ENCODE data around the gene PRKCZ. TPM values are rescaled to one million over a fixed set of nuclear protein-coding genes. Genes with fewer than 3 reads are reported as not detected.

PRKCZ gene
- total and polyA plus RNA-seq, 2 experiments from 2014 or later = 26.2 to 36.9 TPM

- H3K4me3 Mint-ChIP-seq = peak overlapping the region; percentile 97
- peaks cover 21% of the 10 kb centered on the region for H3K27me3 Mint-ChIP-seq (ENCODE audit: insufficient read depth, low read depth, poor library complexity)
- H3K27me3 ChIP-seq (ENCODE audit: insufficient read depth) = no peaks in the 10 kb centered on the region
- H3K4me1 ChIP-seq (ENCODE audit: insufficient read depth) = peaks cover 37% of the 10 kb centered on the region; the same call in 1 of the 2 replicates
- H3K36me3 ChIP-seq (ENCODE audit: insufficient read depth) = no peaks in the 10 kb centered on the region
- DNase-seq (ENCODE audit: low spot score) = peak; percentile 64
- ATAC-seq = peak; percentile 38
- H3K27ac Mint-ChIP-seq = peak overlapping the region; percentile 70; the same call in 1 of the 2 replicates
- peaks cover 79% of the 10 kb centered on the region for H3K79me2 ChIP-seq (replicated peaks; ENCODE audit: insufficient read depth)
- H3K4me1 Mint-ChIP-seq = peaks cover 50% of the 10 kb centered on the region
- no peaks in the 10 kb centered on the region; the same call in 2 of the 3 replicates for H3K9me3 Mint-ChIP-seq
- peak overlapping the region; percentile 85 for H3K4me3 ChIP-seq
- peak overlapping the region; percentile 99 for H3K4me2 ChIP-seq
- no peak for TF ChIP-seq REST (IDR thresholded peaks at IDR 0.05; ENCODE audit: unreplicated experiment)
- no peak for TF ChIP-seq EZH2phosphoT487 (IDR thresholded peaks at IDR 0.05; ENCODE audit: unreplicated experiment)
- TF ChIP-seq ZNF331 (CRISPR knock-in tag; IDR thresholded peaks at IDR 0.05; ENCODE audit: low read depth) = no peak
- TF ChIP-seq STAT1 (IDR thresholded peaks at IDR 0.05; ENCODE audit: unreplicated experiment) = no peak
- TF ChIP-seq ETS1 (IDR thresholded peaks at IDR 0.05) = no peak
- TF ChIP-seq CREB1 (CRISPR knock-in tag; IDR thresholded peaks at IDR 0.05; ENCODE audit: low read depth) = no peak
- TF ChIP-seq POLR2AphosphoS5 (IDR thresholded peaks at IDR 0.05; ENCODE audit: low read depth) = no peak
- TF ChIP-seq EZH2 (IDR thresholded peaks at IDR 0.05; ENCODE audit: low read depth, unreplicated experiment) = no peak
- TF ChIP-seq JUNB (IDR thresholded peaks at IDR 0.05; ENCODE audit: unreplicated experiment) = no peak
- TF ChIP-seq NANOG (IDR thresholded peaks at IDR 0.05; ENCODE audit: borderline replicate concordance) = no peak
- TF ChIP-seq ZNF462 (CRISPR knock-in tag; IDR thresholded peaks at IDR 0.05) = no peak
- TF ChIP-seq ZNF114 (CRISPR knock-in tag; IDR thresholded peaks at IDR 0.05) = no peak
- no peak for TF ChIP-seq CTCF (conservative IDR thresholded peaks at IDR 0.05; ENCODE audit: low read depth in 2 of 2)
- H2AFZ ChIP-seq = no peak overlapping the region
- peaks cover 10% of the 10 kb centered on the region; the same call in 2 of the 3 replicates for H3K36me3 Mint-ChIP-seq (ENCODE audit: low read depth)
- peaks cover 61% of the 10 kb centered on the region for H4K20me1 ChIP-seq (replicated peaks; ENCODE audit: insufficient read depth)
- H3K9me2 ChIP-seq (ENCODE audit: insufficient read depth) = no peaks in the 10 kb centered on the region
- no peak overlapping the region for H3K27ac ChIP-seq (ENCODE audit: low read depth)
- H3F3A ChIP-seq (replicated peaks; ENCODE audit: low read depth) = peaks cover 13% of the 10 kb centered on the region; the same call in 1 of the 2 replicates
These were observed 181.5 kb downstream of the PRKCZ start for GRCh38 chr1:2231532-2232254.
